ENCODE data around the gene MYOM3. TPM values are rescaled to one million over a fixed set of nuclear protein-coding genes. Genes with fewer than 3 reads are reported as not detected.

MYOM3 gene
- total and polyA plus RNA-seq, 2 of the 13 experiments (the other 11 are each of a cell fraction or from before 2014, with no cell fraction given): 5.8 to 15.3 TPM

DNA sequence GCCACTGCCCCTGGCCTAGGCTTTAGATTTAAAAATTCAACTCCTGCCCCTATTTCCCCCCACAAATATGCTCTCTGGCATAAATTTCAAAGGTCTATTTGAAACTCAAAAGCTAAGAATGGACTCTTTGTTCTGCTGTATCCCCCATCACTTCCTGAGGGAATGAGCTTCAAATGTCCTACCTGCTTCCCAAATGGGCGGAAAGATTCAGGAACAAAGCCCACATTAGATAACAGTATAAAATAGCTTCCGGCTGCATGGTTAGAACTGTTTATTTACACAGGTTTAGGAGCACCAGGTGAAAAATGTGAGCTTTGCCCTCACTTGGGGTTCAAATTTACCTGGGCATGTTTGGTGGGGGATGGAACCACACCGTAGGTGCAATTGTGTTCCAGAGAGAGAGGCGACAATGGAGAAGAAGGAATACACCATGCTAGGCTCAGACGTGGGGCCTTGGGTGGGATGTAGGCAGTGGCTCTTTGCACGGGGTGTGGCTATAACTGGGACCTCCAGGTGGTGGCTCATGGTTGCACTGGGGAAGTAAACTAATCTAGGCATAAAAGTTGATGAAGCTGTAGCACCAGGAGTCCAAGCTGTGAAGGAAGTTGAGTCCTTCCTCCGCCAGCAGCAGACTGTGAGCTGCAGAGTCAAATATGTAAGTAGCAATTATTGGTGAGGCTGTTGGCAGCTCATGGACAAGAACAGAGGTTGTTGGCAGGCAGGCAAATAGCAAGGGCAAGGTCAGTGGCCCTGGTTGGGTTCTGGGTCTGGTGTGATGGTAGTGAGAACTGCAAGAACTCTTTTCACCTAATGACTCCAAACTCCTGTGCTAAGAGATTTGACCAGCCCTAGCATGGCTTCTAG, 90.3 kb downstream of the MYOM3 start (continued):
- TF ChIP-seq NFIC (IDR thresholded peaks at IDR 0.05; ENCODE audit: low read length) (peak; percentile 95), ZNF547 (CRISPR knock-in tag; IDR thresholded peaks at IDR 0.05) (peak; percentile 33; the same call in 1 of the 2 replicates), SOX13 (IDR thresholded peaks at IDR 0.05) (peak; percentile 91), SOX13 (CRISPR knock-in tag; conservative IDR thresholded peaks at IDR 0.05 in 1 of 2, IDR thresholded peaks at IDR 0.05 in 1 of 2) (peak in 1 of 2 experiments; percentile 95; a peak in 2 of 4 replicates), RFXAP (CRISPR knock-in tag; IDR thresholded peaks at IDR 0.05; ENCODE audit: borderline replicate concordance) (no peak; the same call in 1 of the 2 replicates), ZSCAN9 (CRISPR knock-in tag; IDR thresholded peaks at IDR 0.05; ENCODE audit: borderline replicate concordance) (peak; percentile 39; the same call in 1 of the 2 replicates), YEATS4 (CRISPR knock-in tag; IDR thresholded peaks at IDR 0.05; ENCODE audit: borderline replicate concordance) (no peak; the same call in 1 of the 2 replicates), TRIM24 (CRISPR knock-in tag; IDR thresholded peaks at IDR 0.05) (no peak), PAX8 (CRISPR knock-in tag; IDR thresholded peaks at IDR 0.05; ENCODE audit: borderline replicate concordance) (peak; percentile 70; the same call in 1 of the 2 replicates), MTA1 (CRISPR knock-in tag; IDR thresholded peaks at IDR 0.05; ENCODE audit: borderline replicate concordance) (peak; percentile 39; the same call in 1 of the 2 replicates), ZNF280B (CRISPR knock-in tag; IDR thresholded peaks at IDR 0.05; ENCODE audit: borderline replicate concordance) (no peak), SRSF4 (IDR thresholded peaks at IDR 0.05; ENCODE audit: low read depth, low read length, poor library complexity, severe bottlenecking) (no peak)
- TF ChIP-seq, protein P1, sequence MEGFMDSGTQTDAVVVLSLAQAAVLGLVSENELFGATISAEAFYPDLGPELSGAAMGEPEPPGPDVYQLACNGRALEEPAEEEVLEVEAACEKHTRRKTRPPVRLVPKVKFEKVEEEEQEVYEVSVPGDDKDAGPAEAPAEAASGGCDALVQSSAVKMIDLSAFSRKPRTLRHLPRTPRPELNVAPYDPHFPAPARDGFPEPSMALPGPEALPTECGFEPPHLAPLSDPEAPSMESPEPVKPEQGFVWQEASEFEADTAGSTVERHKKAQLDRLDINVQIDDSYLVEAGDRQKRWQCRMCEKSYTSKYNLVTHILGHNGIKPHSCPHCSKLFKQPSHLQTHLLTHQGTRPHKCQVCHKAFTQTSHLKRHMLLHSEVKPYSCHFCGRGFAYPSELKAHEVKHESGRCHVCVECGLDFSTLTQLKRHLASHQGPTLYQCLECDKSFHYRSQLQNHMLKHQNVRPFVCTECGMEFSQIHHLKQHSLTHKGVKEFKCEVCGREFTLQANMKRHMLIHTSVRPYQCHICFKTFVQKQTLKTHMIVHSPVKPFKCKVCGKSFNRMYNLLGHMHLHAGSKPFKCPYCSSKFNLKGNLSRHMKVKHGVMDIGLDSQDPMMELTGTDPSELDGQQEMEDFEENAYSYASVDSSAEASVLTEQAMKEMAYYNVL (CRISPR knock-in tag; IDR thresholded peaks at IDR 0.05; ENCODE audit: borderline replicate concordance): peak; percentile 67; the same call in 1 of the 2 replicates
- TF ChIP-seq, protein P2, sequence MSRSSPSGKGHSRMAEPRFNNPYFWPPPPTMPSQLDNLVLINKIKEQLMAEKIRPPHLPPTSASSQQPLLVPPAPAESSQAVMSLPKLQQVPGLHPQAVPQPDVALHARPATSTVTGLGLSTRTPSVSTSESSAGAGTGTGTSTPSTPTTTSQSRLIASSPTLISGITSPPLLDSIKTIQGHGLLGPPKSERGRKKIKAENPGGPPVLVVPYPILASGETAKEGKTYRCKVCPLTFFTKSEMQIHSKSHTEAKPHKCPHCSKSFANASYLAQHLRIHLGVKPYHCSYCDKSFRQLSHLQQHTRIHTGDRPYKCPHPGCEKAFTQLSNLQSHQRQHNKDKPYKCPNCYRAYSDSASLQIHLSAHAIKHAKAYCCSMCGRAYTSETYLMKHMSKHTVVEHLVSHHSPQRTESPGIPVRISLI (CRISPR knock-in tag; IDR thresholded peaks at IDR 0.05; ENCODE audit: borderline replicate concordance): no peak

Data from HepG2 (cell line).